COLO668 (cell line): ENCODE data around the gene FAM227B.
"Not testable (repeated sequence)": the region's sequence is repeated elsewhere in the genome, so short reads cannot be mapped to it uniquely, and the experiment has no call there.

Source experiments
- DNase-seq: peaks from one replicate; lab custom pipeline; 2025; ENCODE audit not compliant: unreplicated experiment; lab: John Stamatoyannopoulos, UW

Gene FAM227B

DNA sequence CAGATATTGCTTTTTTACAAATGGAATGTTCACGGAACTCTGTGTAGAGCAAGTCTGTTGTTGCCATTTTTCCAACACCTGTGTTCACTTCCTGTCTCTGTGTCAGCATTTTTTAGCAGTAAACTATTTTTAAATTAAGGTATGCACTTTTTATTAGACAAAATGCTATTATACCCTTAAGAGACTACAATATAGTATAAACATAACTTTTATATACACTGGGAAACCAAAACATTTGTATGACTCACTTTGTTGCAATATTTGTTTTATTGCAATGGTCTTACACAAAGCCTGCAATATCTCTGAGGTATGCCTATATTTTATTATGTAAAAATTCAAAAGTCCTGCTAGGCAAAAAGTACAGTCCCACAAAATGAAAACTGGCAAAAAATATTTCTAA is 237.4 kb downstream of the FAM227B start:
- DNase-seq: no peak

DNA sequence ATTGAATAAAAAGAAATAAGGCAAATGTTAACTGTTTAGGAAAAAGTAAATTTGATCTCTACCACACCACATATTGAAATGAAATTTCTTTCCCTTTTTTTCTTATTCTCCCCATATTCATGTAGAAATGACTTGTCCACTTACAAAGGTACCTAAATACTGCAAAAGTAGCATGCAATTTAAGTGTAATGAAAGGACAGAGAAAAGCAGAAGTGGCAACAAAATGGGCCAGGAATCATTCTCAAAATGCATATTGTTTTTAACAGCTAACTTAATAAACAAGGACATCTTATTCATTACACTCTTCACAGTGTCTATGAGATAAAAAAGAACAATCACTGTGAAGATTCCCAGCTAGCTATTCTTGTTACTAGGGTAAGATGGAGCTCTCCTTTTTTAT is 238.2 kb downstream of the FAM227B start:
- DNase-seq: no peak

DNA sequence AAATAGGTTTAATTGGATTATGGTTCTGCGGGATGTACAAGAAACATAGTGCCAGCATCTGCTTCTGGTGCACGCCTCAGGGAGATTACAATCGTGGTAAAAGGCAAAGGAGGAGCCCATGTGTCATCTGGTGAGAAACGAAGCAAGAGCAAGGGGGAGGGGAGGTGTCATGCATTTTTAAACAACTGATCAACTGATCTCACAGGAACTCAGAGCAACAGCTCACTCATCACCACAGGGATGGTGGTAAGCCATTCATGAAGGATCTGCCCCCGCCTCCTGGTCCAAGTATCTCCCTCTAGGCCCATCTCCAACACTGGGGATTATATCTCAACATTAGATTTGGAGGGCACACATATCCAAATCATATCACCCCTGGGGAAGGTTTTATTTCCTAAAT is 239.7 kb downstream of the FAM227B start:
- no peak for DNase-seq

DNA sequence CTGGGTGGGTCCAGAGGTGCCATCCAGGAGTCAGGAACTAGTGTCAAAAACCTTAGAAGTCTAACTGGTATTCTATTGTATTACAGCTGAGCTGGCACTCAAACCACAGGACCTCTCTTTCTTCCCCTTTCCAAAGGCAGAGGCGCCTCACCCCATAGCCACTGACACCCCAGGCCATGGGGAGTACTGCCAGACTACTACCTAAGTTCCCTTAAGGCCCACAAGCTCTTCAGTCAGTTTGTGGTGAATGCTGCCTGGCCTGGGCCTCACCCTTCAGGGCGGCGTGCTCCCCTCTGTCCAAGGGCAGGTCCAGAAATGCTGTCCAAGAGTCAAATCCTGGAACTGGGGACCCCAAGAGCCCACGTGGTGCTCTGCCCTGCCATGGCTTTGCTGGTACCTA is 240.6 kb downstream of the FAM227B start:
- no peak for DNase-seq

DNA sequence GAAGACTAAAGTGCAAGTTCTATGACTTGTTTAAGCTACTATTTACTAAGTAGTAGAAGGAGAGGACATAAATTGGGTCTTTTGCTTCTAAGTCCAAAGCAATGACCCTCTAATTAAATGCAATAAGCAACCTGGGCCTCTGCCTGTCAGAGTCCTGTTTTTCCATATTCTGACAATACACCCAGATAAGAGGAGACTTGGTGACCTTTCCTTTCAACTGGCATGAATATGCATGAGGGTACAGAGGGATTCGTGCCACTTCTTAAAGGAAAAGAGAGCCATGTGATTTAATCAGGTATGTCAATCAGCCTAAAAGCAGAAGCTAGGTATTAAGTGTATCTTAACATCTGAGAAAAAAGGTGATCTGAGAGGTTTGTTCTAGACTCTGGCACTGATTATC is 248.3 kb downstream of the FAM227B start:
- no peak for DNase-seq

DNA sequence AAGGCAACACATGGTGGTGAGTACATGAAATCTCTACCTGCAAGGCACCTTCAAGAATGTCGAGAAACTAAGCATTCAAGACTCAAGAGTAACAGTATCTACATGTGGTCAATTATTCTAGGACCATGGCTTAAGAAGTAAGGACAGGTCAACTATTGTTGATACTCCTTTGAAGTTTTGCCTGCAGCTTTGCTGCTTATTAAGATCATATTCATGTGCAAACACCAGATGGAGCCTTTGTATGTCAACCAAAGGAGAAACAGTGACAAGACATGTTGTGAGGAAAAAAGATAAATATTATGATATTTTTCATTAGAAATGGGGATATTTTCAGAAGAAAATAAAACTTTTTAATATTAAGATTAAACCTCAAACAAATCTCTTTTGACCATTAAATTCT is 249.8 kb downstream of the FAM227B start:
- DNase-seq: no peak

DNA sequence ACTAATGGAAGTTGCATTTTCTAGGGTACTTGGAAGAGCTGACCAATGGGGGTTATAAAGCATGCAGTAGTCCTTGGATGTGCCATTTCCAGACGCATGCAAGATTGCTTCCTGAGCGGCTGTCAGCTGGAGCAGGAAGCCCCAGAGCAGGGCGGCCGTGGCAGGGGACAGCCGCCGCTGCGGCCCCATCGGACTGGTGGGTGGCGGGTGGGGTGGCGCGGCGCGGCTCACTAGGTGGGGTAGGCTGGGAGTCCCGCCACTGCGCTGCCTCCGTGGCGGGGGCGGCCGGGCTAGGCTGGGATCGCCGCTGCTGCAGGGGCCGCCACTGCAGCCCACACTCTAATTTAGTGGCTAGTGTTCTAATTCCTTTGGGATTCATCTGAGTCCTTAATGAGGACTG is 254.1 kb downstream of the FAM227B start:
- DNase-seq: no peak

DNA sequence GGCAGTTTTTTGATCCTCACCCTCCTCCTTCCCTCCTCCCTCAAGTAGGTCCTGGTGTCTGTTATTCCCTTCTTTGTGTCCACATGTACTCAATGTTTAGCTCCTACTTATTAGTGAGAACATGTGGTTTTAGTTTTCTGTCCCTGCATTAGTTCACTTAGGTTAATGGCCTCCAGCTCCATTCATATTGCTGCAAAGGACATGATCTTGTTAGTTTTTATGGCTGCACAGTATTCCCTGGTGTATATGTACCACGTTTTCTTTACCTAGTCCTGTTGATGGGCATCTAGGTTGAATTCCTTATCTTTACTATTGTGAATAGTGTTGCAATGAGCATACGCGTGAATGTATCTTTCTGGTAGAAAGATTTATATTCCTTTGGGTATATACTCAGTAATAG is 259.2 kb downstream of the FAM227B start:
- no peak for DNase-seq

DNA sequence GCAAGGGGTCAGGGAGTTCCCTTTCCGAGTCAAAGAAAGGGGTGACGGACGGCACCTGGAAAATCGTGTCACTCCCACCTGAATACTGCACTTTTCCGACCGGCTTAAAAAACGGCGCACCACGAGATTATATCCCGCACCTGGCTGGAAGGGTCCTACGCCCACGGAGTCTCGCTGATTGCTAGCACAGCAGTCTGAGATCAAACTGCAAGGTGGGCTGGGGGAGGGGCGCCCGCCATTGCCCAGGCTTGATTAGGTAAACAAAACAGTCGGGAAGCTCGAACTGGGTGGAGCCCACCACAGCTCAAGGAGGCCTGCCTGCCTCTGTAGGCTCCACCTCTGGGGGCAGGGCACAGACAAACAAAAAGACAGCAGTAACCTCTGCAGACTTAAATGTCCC is 266.2 kb downstream of the FAM227B start:
- not testable (repeated sequence) for DNase-seq

DNA sequence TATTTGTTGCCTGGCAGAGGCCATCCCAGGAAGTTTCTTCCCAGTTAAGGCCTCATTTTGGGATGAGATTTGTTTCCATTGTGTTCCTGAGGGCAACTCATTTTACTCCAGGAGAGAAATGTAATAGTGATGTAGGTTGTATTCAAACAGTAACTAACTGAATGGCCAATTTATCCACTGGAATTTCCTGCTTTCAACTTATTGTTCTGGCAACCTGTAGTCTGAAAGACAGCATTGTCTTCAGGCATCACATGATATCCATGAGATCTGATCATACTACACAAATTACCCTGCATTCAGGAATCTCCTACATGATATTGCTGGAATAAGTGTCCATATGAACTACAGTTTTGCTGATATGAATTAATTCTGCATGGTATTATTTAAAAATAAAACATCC is 277.1 kb downstream of the FAM227B start:
- no peak for DNase-seq

DNA sequence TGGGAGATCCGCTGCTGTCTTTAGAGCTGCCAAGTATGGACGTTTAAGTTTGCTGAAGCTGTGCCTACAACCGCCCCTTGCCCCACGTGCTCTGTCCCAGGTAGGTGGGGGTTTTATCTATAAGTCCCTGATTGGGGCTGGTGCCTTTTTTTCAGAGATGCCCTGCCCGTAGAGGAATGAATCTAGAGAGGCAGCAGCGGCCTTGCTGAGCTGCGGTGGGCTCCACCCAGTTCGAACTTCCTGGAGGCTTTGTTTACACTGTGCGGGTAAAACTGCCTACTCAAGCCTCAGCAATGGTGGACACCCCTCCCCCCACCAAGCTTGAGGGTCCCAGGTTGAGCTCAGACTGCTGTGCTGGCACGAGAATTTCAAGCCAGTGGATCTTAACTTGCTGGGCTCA is 281.0 kb downstream of the FAM227B start:
- DNase-seq: no peak

DNA sequence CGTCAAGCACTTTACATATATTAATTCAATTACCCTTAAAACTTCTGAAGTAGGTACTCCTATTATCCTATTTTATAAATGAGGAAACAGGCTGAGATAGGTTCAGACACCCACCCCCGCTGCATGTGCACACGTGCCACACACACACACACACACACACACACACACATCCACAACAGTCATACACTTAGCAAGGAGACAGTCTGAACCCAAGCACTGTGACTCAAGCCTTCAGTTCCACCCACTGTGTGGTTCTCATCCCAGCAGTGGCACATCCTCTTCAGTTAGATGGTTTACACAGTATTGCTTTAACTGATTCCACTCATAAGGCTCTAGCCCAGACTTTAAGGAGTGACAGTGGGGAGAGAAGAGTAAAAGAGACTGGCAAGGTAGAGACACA is 288.7 kb downstream of the FAM227B start:
- no peak for DNase-seq

DNA sequence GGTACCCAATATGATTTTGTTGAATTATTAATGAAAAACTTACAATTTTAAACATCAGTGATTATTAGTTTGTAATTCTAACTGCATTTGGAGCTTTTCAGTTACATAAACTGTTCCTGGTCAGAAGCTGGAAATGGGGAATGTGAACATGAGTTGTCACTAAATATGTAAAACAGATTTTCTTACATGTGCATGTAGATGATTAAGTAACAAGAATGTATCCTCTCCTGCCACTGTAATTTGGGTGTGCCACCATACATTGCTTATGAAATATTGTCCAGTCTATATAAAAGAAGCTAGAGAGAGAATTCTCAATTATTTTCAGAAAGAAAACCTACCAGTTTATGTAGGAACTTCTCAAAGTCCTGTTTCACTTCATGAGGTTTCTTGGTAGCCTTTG is 289.2 kb downstream of the FAM227B start:
- no peak for DNase-seq

DNA sequence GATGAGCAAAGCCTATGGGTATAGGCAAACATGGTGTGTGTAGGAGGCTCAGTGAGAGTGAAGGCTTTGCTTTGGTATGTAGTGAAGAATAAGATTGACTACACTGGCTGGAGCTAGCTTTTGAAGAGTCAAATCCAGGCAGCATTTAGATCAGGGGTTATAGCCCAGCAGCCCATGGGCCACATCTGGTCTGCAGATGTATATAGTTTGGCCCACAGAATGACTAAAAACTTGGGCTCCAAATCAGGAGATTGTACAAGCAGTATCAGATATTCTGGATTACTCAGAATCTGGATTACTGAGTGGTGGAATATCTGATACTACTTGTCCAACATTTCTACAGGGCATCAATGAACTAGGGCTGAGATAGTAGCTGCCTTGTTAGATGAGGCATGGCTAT is 290.5 kb downstream of the FAM227B start:
- no peak for DNase-seq

DNA sequence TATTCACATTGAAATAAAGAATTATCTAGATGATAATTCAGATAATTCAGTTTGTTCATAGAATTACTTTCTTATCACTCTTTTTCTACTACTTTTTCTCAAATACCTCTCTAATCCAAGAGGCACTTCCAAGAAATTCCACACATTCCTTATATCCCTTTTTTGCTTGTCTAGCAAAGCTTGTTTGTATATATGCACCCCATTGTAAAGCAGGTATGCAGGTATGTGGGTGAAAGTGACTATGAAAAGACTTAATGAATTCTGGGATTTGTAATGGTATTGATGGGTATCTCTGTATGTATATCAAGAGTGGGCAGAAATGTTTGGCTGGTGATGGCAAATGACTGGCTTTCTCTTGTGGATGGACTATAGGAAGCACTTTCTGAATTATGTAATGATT is 291.7 kb downstream of the FAM227B start:
- DNase-seq: no peak

DNA sequence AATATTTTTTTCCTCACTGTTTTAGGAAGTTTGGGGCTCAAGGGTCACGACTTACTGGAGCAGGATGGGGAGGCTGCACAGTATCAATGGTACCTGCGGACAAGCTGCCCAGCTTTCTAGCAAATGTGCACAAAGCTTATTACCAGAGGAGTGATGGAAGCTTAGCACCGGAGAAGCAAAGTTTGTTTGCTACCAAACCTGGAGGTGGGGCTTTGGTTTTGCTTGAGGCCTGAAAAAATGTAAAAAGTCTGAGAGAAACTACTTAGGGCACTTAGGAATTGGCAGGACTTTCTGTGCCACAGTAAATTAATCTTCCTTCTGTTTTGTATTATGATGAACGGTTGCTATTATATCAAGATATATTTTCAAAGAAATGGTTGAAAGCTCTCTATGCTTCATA is 292.7 kb downstream of the FAM227B start:
- no peak for DNase-seq

DNA sequence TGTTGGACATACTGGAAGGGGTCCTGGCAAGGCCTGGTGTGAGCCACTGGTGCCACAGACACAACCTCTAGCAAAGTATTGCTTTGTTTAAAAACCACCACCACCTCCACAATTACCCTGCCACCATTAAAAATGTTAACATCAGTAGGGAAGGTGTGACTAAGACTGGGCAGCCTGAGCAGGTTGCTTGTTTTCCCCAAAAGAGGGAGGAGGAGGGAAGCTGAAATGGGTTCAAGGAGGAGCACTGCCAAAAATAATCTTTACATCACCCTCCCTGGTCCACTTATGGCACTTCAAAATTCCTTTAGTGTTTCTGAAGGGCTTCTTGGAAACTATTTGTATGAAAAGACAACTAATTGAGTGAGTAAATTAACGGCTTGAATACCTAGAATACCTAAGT is 297.4 kb downstream of the FAM227B start:
- no peak for DNase-seq

DNA sequence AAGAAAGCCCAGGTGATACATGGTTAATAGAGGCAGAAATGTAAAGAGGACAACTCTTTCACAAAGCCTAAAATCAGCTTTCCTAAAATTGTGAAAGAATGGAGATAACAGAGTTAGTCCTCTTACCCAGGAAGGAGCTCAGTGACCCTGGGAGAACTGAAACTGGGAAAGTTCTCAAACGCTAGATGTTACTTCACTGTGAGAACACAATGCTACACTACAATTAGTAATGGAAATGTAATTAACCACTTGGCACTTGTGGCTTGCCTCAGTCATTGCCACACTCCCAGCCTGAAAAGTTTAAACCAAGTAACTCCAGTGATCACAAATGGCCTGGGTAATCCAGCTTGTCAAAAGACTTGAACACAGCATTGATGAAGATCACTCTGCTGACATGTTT is 300.3 kb downstream of the FAM227B start:
- no peak for DNase-seq

DNA sequence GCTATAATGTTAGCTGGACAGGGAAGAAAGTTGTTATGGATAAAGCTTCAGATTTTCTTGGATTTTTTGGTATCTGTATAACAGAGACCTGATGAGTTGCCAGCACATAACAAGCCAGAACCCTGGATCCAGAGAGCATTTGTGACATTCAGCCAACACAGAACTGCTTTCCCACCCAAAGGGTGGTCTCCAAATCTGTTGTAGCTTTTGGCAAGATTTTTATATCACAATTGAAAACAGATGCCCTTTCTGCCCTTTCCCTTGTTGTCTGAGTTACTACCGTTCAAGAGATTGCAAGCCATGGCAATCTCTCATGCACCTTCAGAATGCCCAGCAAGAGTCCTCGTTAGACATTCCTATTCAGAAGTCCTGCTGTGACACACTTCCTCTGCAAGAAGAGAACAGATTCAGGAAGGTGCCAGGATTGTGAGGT is 305.2 kb downstream of the FAM227B start:
- no peak for DNase-seq

DNA sequence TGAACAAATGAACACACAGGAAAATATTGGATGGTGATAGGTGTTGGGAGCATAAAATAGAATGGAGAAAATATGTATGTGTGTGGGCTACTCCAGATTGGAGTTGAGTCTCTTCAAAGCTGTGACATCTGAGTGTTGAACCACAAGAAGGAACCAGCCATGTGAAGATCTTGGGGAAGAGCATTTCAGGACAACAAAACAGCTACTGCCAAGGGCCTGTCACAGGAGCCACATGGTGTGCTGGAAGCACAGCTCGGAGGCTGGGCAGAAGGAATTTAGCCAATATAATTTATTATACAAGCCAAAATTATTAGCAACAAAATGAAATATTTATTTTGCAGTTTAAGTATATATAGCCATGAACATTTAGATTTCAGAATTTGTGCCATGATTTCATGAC is 305.9 kb downstream of the FAM227B start:
- DNase-seq: no peak

DNA sequence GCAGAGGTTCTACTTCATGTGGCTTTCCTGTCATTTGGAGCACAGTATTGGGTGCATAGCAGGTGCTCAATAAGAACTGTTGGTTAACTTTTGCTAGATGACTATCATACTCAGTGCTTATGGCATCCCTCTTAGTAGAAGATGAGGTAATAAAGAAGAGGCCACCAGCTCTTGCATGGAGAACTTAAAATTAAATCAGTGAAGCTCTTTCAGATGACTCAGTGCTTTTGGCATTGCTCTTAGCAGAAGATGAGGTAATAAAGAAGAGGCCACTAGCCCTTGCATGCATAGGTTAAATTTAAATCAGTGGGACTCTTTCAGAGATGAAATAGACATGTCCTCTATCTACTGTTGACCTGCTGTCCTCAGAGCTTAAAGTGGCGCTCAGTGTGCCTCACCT is 307.0 kb downstream of the FAM227B start:
- DNase-seq: no peak

DNA sequence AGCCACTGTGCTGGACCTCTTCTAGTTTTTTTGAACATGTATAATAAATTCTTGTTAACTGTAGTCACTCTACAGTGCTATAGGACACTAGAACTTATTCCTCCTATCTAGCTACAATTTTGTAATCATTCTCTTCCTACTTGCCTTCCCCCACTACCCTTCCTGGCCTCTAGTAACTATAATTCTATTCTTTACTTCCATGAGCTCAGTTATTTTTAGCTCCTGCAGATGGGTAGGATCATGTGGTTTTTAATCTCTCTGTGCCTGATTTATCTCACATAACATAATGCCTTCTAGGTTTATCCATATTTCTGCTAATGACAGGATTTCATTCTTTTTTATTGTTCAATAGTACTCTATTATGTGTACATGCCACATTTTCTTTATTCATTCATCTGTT is 310.7 kb downstream of the FAM227B start:
- no peak for DNase-seq

DNA sequence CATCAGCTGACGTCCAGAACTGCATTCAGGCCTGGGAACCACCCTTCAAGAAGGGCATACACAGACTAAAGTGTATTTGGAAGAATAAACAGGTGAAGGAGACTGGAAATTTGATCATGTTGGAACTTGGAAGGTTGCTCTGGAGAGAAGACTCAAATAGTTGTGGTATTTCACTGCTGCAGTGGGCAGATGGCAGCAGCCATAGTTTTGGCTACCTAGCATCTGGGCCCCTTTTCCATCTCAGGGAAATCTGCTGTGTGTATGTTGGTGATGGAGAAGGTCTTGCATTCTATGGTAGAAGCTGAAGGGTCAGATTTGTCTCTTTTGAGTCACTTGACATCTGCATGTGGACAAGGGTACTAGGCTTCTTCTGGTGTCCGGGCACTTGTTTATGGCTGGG is 311.9 kb downstream of the FAM227B start:
- DNase-seq: no peak

DNA sequence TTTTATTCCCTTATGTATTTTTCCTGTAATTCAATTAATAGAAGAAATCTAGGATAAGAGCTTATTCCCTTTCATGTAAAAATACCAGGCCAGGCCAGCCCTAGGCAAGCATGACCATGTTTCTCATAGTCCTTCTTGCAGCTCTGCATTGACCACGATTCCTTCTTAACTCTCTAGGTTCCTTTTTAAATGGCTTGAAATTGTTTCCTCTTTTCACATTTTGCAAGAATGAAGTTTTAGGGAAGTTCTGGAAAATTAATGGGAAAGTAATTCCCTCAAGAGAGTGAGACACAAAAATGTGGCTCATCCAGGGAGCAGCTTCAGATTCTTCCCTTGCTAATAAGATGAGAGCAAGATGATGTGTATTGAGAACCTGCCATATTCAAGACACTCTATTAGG is 314.1 kb downstream of the FAM227B start:
- no peak for DNase-seq
